H9 (cell line): ENCODE measurements around the gene ID4. TPM values are rescaled to one million over a fixed set of nuclear protein-coding genes. Genes with fewer than 3 reads are reported as not detected.
A peak's percentile ranks its signal among the peaks of the same experiment; 100 is the strongest.

Experiments used
- DNase-seq: peaks from one replicate; pipeline ENCODE4 v3.0.0-alpha.2; 2017
- H2AFZ ChIP-seq: one replicate; pipeline ENCODE4 v1.6.1; 2013; ENCODE audit warnings: mild to moderate bottlenecking, low read length, control low read depth, moderate library complexity
- H2AK5ac ChIP-seq: 2 replicates; pipeline ENCODE4 v1.6.1; 2013; ENCODE audit warnings: low read length, control low read depth, mixed read lengths; ENCODE audit not compliant: insufficient read length
- H2BK120ac ChIP-seq: one replicate; pipeline ENCODE4 v1.6.1; 2013; ENCODE audit warnings: low read depth, mild to moderate bottlenecking, low read length, control low read depth, inconsistent platforms; ENCODE audit not compliant: poor library complexity, severe bottlenecking
- H2BK12ac ChIP-seq: 2 replicates; pipeline ENCODE4 v1.6.1; 2013; ENCODE audit warnings: low read length, control low read depth, mixed read lengths, low read depth; ENCODE audit not compliant: insufficient read length
- H2BK15ac ChIP-seq: 2 replicates; pipeline ENCODE4 v1.6.1; 2013; ENCODE audit warnings: low read depth, low read length, control low read depth
- H2BK20ac ChIP-seq: one replicate; pipeline ENCODE4 v1.6.1; 2013; ENCODE audit warnings: low read depth, mild to moderate bottlenecking, low read length, control low read depth, inconsistent platforms; ENCODE audit not compliant: poor library complexity, severe bottlenecking
- H2BK5ac ChIP-seq: 2 replicates; pipeline ENCODE4 v1.6.1; 2013; ENCODE audit warnings: low read length, control low read depth, mixed read lengths; ENCODE audit not compliant: insufficient read length
- H3K14ac ChIP-seq: 2 replicates; pipeline ENCODE4 v1.6.1; 2013; ENCODE audit warnings: low read length, control low read depth; ENCODE audit not compliant: insufficient read depth
- H3K18ac ChIP-seq: 2 replicates; pipeline ENCODE4 v1.6.1; 2013; ENCODE audit warnings: low read depth, mild to moderate bottlenecking, mixed read lengths, low read length, control low read depth; ENCODE audit not compliant: insufficient read length
- H3K23ac ChIP-seq: 2 replicates; pipeline ENCODE4 v1.6.1; 2013; ENCODE audit warnings: low read length, control low read depth, mixed read lengths, low read depth; ENCODE audit not compliant: insufficient read length
- H3K23me2 ChIP-seq: 2 replicates; pipeline ENCODE4 v1.6.1; 2013; ENCODE audit warnings: low read depth, mild to moderate bottlenecking, mixed read lengths, low read length, control low read depth; ENCODE audit not compliant: insufficient read length, poor library complexity, severe bottlenecking
- H3K27ac ChIP-seq: 2 replicates; pipeline ENCODE4 v1.5.1; 2013; ENCODE audit warnings: low read length, control low read depth, mixed read lengths, low read depth; ENCODE audit not compliant: insufficient read length
- H3K27me3 ChIP-seq: 2 replicates; pipeline ENCODE4 v1.6.1; 2013; ENCODE audit warnings: low read length, control low read depth, inconsistent platforms; ENCODE audit not compliant: insufficient read depth
- H3K4ac ChIP-seq: 2 replicates; pipeline ENCODE4 v1.6.1; 2013; ENCODE audit warnings: low read depth, mild to moderate bottlenecking, control low read depth, inconsistent platforms, low read length, moderate library complexity
- H3K4me1 ChIP-seq: 2 replicates; pipeline ENCODE4 v1.6.1; 2013; ENCODE audit warnings: low read length, control low read depth, inconsistent platforms; ENCODE audit not compliant: insufficient read depth
- H3K4me2 ChIP-seq: 2 replicates; pipeline ENCODE4 v1.6.1; 2013; ENCODE audit warnings: low read length, control low read depth, mixed read lengths; ENCODE audit not compliant: insufficient read length, insufficient read depth
- H3K56ac ChIP-seq: 2 replicates; pipeline ENCODE4 v1.6.1; 2013; ENCODE audit warnings: low read depth, mild to moderate bottlenecking, mixed read lengths, low read length, control low read depth; ENCODE audit not compliant: insufficient read length
- H3K79me1 ChIP-seq: 2 replicates; pipeline ENCODE4 v1.6.1; 2013; ENCODE audit warnings: low read depth, mild to moderate bottlenecking, moderate library complexity, low read length, control low read depth, inconsistent platforms; ENCODE audit not compliant: insufficient read depth, poor library complexity, severe bottlenecking
- H3K79me2 ChIP-seq: 2 replicates; pipeline ENCODE4 v1.6.1; 2013; ENCODE audit warnings: low read length, control low read depth, inconsistent platforms; ENCODE audit not compliant: insufficient read depth
- H3K9ac ChIP-seq: 2 replicates; pipeline ENCODE4 v1.6.1; 2013; ENCODE audit warnings: low read length, control low read depth, mixed read lengths; ENCODE audit not compliant: insufficient read length; ENCODE audit errors: extremely low read depth
- H3K9me3 ChIP-seq: one replicate; pipeline ENCODE4 v1.6.1; 2013; ENCODE audit warnings: low read depth, low read length, inconsistent platforms; ENCODE audit not compliant: control insufficient read depth
- H3T11ph ChIP-seq: one replicate; pipeline ENCODE4 v1.6.1; 2013; ENCODE audit warnings: mild to moderate bottlenecking, low read length, control low read depth, inconsistent platforms
- H4K20me1 ChIP-seq: one replicate; pipeline ENCODE4 v1.6.1; 2013; ENCODE audit not compliant: control insufficient read depth, insufficient read length, insufficient read depth
- H4K5ac ChIP-seq: 2 replicates; pipeline ENCODE4 v1.6.1; 2013; ENCODE audit warnings: low read depth, mild to moderate bottlenecking, mixed read lengths, low read length, control low read depth; ENCODE audit not compliant: insufficient read length
- H4K8ac ChIP-seq: replicated peaks from 2 replicates; pipeline ENCODE4 v1.6.1; 2013; ENCODE audit warnings: low read length, control low read depth, mixed read lengths, low read depth; ENCODE audit not compliant: insufficient read length
- H4K91ac ChIP-seq: 2 replicates; pipeline ENCODE4 v1.6.1; 2013; ENCODE audit warnings: low read depth, mild to moderate bottlenecking, moderate library complexity, mixed read lengths, low read length, control low read depth; ENCODE audit not compliant: insufficient read length
- H3K27ac Mint-ChIP-seq, 3 experiments: 2 replicates in 2 of 3; 3 replicates in 1 of 3; pipeline ENCODE4 v1.8.0; 2020 to 2021; ENCODE audit warnings: mixed read lengths in 3 of 3, mild to moderate bottlenecking in 1 of 3, moderate library complexity in 1 of 3
- H3K27me3 Mint-ChIP-seq: 2 replicates; pipeline ENCODE4 v1.8.0; 2021; ENCODE audit warnings: low read depth, mild to moderate bottlenecking, moderate library complexity, mixed read lengths
- H3K36me3 Mint-ChIP-seq, 3 experiments: 2 replicates in 2 of 3; 3 replicates in 1 of 3; pipeline ENCODE4 v1.8.0; 2020 to 2021; ENCODE audit warnings: low read depth in 3 of 3, mixed read lengths in 3 of 3; ENCODE audit not compliant: insufficient read depth in 1 of 3
- H3K4me1 Mint-ChIP-seq, 2 experiments: 2 replicates each; pipeline ENCODE4 v1.8.0; 2020; ENCODE audit warnings: mixed read lengths in 2 of 2
- H3K4me3 Mint-ChIP-seq, 2 experiments: 2 replicates in 1 of 2; 3 replicates in 1 of 2; pipeline ENCODE4 v1.8.0; 2020 to 2021; ENCODE audit warnings: mild to moderate bottlenecking in 2 of 2, mixed read lengths in 2 of 2, moderate library complexity in 1 of 2
- H3K9me3 Mint-ChIP-seq, 2 experiments: 2 replicates in 1 of 2; 3 replicates in 1 of 2; pipeline ENCODE4 v1.8.0; 2020; ENCODE audit warnings: mild to moderate bottlenecking in 2 of 2, mixed read lengths in 2 of 2, moderate library complexity in 1 of 2
- WGBS: extraction: QIAGEN DNeasy Blood & Tissue Kit; methylation state at CpG from one replicate; pipeline ENCODE4 v1.1.7; 2013; ENCODE audit warnings: missing lambda C conversion rate, low lambda C conversion rate, mixed read lengths; ENCODE audit not compliant: insufficient read length; ENCODE audit errors: extremely low coverage; 5-methylcytosine and 5-hydroxymethylcytosine counted together
- total RNA-seq: library from RNA; stranded (reverse); gene quantifications from 2 replicates; pipeline ENCODE4 v1.2.1, GENCODE V29; 2021
- TF ChIP-seq, protein P1 (sequence below): fragments of 200-600 bp; sonication (generic); conservative IDR thresholded peaks from 3 replicates; pipeline ENCODE4 v1.8.0; 2021; ENCODE audit warnings: antibody characterized with exemption, mild to moderate bottlenecking

Gene ID4
- total RNA-seq, 1 experiment from 2014 or later: 14.0 TPM

GRCh38 chr6:19857139-19857538 is 20.0 kb downstream of the ID4 start:
- H3K4ac ChIP-seq: no peak overlapping the region
- Mint-ChIP-seq H3K27ac (no peak overlapping the region), H3K9me3 (no peaks in the 10 kb centered on the region), H3K36me3 (0 out of 7 replicates have a peak, but pooled peaks cover 0 to 5% (median 0%) of the 10 kb centered on the region in 3 experiments), H3K27me3 (no peaks in the 10 kb centered on the region), H3K4me3 (no peak overlapping the region), H3K4me1 (peaks cover 3 to 6% of the 10 kb centered on the region in 2 experiments; a peak in 1 of 4 replicates)
- no CpG with 5 or more reads among the region's 3 CpGs for WGBS
- H3K23me2 ChIP-seq: no peaks in the 10 kb centered on the region
- no peaks in the 10 kb centered on the region for H3K4me1 ChIP-seq
- H3K23ac ChIP-seq: no peak overlapping the region
- no peak overlapping the region for H2BK15ac ChIP-seq
- H2BK20ac ChIP-seq: no peak overlapping the region
- no peak overlapping the region for H3K14ac ChIP-seq
- H3K27ac ChIP-seq: no peak overlapping the region
- H3K79me2 ChIP-seq: no peaks in the 10 kb centered on the region
- peak overlapping the region; percentile 30 for H3K56ac ChIP-seq
- H3K4me2 ChIP-seq: no peak overlapping the region
- H2AK5ac ChIP-seq: no peak overlapping the region
- no peak overlapping the region for H2BK12ac ChIP-seq
- no peak overlapping the region for H2AFZ ChIP-seq
- no peaks in the 10 kb centered on the region for H3K27me3 ChIP-seq
- H3K18ac ChIP-seq: no peak overlapping the region
- no peak overlapping the region for H4K5ac ChIP-seq
- no peaks in the 10 kb centered on the region for H3K79me1 ChIP-seq
- no peak overlapping the region for H3T11ph ChIP-seq
- TF ChIP-seq, protein P1, sequence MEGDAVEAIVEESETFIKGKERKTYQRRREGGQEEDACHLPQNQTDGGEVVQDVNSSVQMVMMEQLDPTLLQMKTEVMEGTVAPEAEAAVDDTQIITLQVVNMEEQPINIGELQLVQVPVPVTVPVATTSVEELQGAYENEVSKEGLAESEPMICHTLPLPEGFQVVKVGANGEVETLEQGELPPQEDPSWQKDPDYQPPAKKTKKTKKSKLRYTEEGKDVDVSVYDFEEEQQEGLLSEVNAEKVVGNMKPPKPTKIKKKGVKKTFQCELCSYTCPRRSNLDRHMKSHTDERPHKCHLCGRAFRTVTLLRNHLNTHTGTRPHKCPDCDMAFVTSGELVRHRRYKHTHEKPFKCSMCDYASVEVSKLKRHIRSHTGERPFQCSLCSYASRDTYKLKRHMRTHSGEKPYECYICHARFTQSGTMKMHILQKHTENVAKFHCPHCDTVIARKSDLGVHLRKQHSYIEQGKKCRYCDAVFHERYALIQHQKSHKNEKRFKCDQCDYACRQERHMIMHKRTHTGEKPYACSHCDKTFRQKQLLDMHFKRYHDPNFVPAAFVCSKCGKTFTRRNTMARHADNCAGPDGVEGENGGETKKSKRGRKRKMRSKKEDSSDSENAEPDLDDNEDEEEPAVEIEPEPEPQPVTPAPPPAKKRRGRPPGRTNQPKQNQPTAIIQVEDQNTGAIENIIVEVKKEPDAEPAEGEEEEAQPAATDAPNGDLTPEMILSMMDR: no peak
- H3K9ac ChIP-seq: no peak overlapping the region
- no peak overlapping the region for H2BK5ac ChIP-seq
- no peak overlapping the region for H4K91ac ChIP-seq
- H4K8ac ChIP-seq: no peak overlapping the region
- no peak for DNase-seq
- H2BK120ac ChIP-seq: no peak overlapping the region
- no peaks in the 10 kb centered on the region for H4K20me1 ChIP-seq
- H3K9me3 ChIP-seq: no peaks in the 10 kb centered on the region
